ENCODE measurements around the gene SYT13.

DNA sequence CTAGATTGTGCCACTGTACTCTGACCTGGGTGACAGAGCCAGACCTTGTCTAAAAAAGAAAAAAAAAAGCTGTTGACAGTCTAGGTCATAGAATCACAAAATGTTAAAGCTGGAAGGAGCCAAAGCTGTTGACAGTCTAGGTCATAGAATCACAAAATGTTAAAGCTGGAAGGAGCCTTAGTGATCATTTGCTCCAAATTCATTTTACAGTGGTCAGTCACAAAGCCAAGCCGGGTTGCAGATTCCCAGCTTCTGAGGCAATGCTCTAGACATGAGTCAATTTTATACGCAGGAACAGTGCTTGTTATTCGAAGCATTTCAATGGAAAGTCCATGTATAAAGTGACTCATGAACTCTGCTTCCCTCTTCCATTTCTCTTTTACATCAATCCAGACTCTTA lies 47.4 kb downstream of the SYT13 start:
- no peak for TF ChIP-seq POLR2A (IDR thresholded peaks at IDR 0.05)
- no peak for TF ChIP-seq CTCF (IDR thresholded peaks at IDR 0.05)
